WTC11 (cell line): ENCODE measurements around the gene FILIP1L. TPM values are rescaled to one million over a fixed set of nuclear protein-coding genes. Genes with fewer than 3 reads are reported as not detected.

Experiments
- ATAC-seq: fragments of 200-7000 bp; cut with Tn5 transposase; 2 replicates; pipeline ENCODE4 v1.10.0; 2021; ENCODE audit warnings: mild to moderate bottlenecking, moderate library complexity
- CTCF ChIA-PET: fragments of 300-600 bp; sonication (Branson Sonifier 250); formaldehyde crosslinking; loops from one replicate; lab custom pipeline; 2021; ENCODE audit warnings: antibody characterized with exemption; lab: Charles Lee
- POLR2A ChIA-PET: fragments of 350-600 bp; sonication (Branson Sonifier 250); formaldehyde crosslinking; loops from one replicate; lab custom pipeline; 2021; ENCODE audit warnings: antibody characterized with exemption; lab: Charles Lee
- DNase-seq: peaks from one replicate; pipeline ENCODE4 v3.0.0; 2021; ENCODE audit warnings: low spot score
- H3K27ac Mint-ChIP-seq: 2 replicates; pipeline ENCODE4 v1.8.0; 2021; ENCODE audit warnings: mixed read lengths
- H3K27me3 Mint-ChIP-seq: 2 replicates; pipeline ENCODE4 v1.8.0; 2021; ENCODE audit warnings: low read depth, mild to moderate bottlenecking, moderate library complexity, mixed read lengths
- H3K36me3 Mint-ChIP-seq: 2 replicates; pipeline ENCODE4 v1.8.0; 2021; ENCODE audit warnings: mixed read lengths
- H3K4me1 Mint-ChIP-seq: 2 replicates; pipeline ENCODE4 v1.8.0; 2022; ENCODE audit warnings: mixed read lengths
- H3K4me3 Mint-ChIP-seq: 2 replicates; pipeline ENCODE4 v1.8.0; 2021; ENCODE audit warnings: mild to moderate bottlenecking, moderate library complexity, mixed read lengths
- H3K9me3 Mint-ChIP-seq: 2 replicates; pipeline ENCODE4 v1.8.0; 2021; ENCODE audit warnings: mixed read lengths
- GTF2I ChIP-seq: fragments of 250-450 bp; sonication (Bioruptor Pico); conservative IDR thresholded peaks from 2 replicates; pipeline ENCODE4 v1.4.0; 2021; ENCODE audit warnings: mild to moderate bottlenecking
- KAT7 ChIP-seq: sonication (generic); formaldehyde crosslinking; IDR thresholded peaks from 2 replicates; pipeline ENCODE4 v1.8.1; 2023; ENCODE audit warnings: missing genetic modification reagents, mild to moderate bottlenecking, borderline replicate concordance
- NR2C2 ChIP-seq: sonication (generic); formaldehyde crosslinking; IDR thresholded peaks from 2 replicates; pipeline ENCODE4 v1.8.0; 2022; ENCODE audit warnings: mild to moderate bottlenecking, missing genetic modification reagents
- PRRX2 ChIP-seq: fragments of 250-450 bp; sonication (Bioruptor Pico); IDR thresholded peaks from 2 replicates; pipeline ENCODE4 v1.8.0; 2021; ENCODE audit warnings: mild to moderate bottlenecking
- SMAD3 ChIP-seq: sonication (generic); formaldehyde crosslinking; IDR thresholded peaks from 2 replicates; pipeline ENCODE4 v1.8.0; 2022; ENCODE audit warnings: missing genetic modification reagents, mild to moderate bottlenecking, borderline replicate concordance
- ZNF317 ChIP-seq: sonication (generic); formaldehyde crosslinking; IDR thresholded peaks from 2 replicates; pipeline ENCODE4 v1.8.1; 2023; ENCODE audit warnings: low read depth, mild to moderate bottlenecking, moderate library complexity, missing genetic modification reagents, borderline replicate concordance
- total RNA-seq: library from RNA; stranded (reverse); gene quantifications from 3 replicates; pipeline ENCODE4 v1.2.3, GENCODE V29; 2021
- TF ChIP-seq, protein P1 (sequence below): sonication (generic); formaldehyde crosslinking; IDR thresholded peaks from 2 replicates; pipeline ENCODE4 v1.8.1; 2023; ENCODE audit warnings: mild to moderate bottlenecking, missing genetic modification reagents
- TF ChIP-seq, protein P2 (sequence below): fragments of 250-450 bp; sonication (Bioruptor Pico); IDR thresholded peaks from 2 replicates; pipeline ENCODE4 v1.9.0; 2021; ENCODE audit warnings: mild to moderate bottlenecking
- TF ChIP-seq, protein P3 (sequence below): fragments of 250-450 bp; sonication (Bioruptor Pico); IDR thresholded peaks from 2 replicates; pipeline ENCODE4 v2.1.2; 2022; ENCODE audit warnings: mild to moderate bottlenecking, moderate library complexity
- TF ChIP-seq, protein P4 (sequence below): sonication (generic); formaldehyde crosslinking; IDR thresholded peaks from 2 replicates; pipeline ENCODE4 v1.8.1; 2023; ENCODE audit warnings: mild to moderate bottlenecking, missing genetic modification reagents
- TF ChIP-seq, protein P5 (sequence below): sonication (generic); formaldehyde crosslinking; IDR thresholded peaks from 2 replicates; pipeline ENCODE4 v1.8.1; 2022; ENCODE audit warnings: missing genetic modification reagents, borderline replicate concordance
- TF ChIP-seq, protein P6 (sequence below): sonication (generic); formaldehyde crosslinking; IDR thresholded peaks from 2 replicates; pipeline ENCODE4 v1.8.0; 2022; ENCODE audit warnings: mild to moderate bottlenecking, missing genetic modification reagents
- TF ChIP-seq, protein P7 (sequence below): sonication (generic); formaldehyde crosslinking; IDR thresholded peaks from 2 replicates; pipeline ENCODE4 v1.8.1; 2022; ENCODE audit warnings: low read depth, mild to moderate bottlenecking, moderate library complexity, missing genetic modification reagents, borderline replicate concordance

Gene FILIP1L
- total RNA-seq, 1 experiment from 2014 or later = 0.17 TPM

DNA sequence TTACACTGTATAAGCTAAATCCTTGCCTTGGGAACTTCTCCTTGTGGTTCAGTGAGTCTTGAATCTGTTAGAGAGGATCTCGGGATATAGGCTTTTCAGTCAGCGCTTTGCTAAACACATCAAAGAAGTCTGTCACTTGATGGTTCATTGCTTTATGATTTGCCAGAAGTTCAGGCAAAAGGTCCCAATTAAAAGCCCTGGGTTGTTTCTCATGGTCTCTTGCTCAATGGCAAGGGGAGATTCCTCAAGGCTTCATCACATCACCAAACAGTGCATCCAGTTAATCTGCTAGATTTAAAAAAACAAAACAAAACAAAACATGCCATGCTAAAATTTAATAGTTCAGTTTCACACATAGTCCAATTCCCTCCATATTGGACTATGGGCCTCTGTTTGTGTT is 114.8 kb downstream of the FILIP1L start:
- POLR2A ChIA-PET = no interaction called here
- DNase-seq (no peak), ATAC-seq (no peak)
- H3K36me3 Mint-ChIP-seq = peaks cover 19% of the 10 kb centered on the region
- CTCF ChIA-PET = interaction anchor here (0.7 kb wide), 1 partner anchor 10 kb away, joined by 3 read pairs; no protein-coding TSS in a partner anchor
- no peak overlapping the region for H3K27ac Mint-ChIP-seq
- no peak overlapping the region for H3K4me3 Mint-ChIP-seq
- H3K4me1 Mint-ChIP-seq = peaks cover 19% of the 10 kb centered on the region
- no peaks in the 10 kb centered on the region for H3K27me3 Mint-ChIP-seq
- TF ChIP-seq, protein P1, sequence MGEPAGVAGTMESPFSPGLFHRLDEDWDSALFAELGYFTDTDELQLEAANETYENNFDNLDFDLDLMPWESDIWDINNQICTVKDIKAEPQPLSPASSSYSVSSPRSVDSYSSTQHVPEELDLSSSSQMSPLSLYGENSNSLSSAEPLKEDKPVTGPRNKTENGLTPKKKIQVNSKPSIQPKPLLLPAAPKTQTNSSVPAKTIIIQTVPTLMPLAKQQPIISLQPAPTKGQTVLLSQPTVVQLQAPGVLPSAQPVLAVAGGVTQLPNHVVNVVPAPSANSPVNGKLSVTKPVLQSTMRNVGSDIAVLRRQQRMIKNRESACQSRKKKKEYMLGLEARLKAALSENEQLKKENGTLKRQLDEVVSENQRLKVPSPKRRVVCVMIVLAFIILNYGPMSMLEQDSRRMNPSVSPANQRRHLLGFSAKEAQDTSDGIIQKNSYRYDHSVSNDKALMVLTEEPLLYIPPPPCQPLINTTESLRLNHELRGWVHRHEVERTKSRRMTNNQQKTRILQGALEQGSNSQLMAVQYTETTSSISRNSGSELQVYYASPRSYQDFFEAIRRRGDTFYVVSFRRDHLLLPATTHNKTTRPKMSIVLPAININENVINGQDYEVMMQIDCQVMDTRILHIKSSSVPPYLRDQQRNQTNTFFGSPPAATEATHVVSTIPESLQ (CRISPR knock-in tag) = no peak
- TF ChIP-seq, protein P2, sequence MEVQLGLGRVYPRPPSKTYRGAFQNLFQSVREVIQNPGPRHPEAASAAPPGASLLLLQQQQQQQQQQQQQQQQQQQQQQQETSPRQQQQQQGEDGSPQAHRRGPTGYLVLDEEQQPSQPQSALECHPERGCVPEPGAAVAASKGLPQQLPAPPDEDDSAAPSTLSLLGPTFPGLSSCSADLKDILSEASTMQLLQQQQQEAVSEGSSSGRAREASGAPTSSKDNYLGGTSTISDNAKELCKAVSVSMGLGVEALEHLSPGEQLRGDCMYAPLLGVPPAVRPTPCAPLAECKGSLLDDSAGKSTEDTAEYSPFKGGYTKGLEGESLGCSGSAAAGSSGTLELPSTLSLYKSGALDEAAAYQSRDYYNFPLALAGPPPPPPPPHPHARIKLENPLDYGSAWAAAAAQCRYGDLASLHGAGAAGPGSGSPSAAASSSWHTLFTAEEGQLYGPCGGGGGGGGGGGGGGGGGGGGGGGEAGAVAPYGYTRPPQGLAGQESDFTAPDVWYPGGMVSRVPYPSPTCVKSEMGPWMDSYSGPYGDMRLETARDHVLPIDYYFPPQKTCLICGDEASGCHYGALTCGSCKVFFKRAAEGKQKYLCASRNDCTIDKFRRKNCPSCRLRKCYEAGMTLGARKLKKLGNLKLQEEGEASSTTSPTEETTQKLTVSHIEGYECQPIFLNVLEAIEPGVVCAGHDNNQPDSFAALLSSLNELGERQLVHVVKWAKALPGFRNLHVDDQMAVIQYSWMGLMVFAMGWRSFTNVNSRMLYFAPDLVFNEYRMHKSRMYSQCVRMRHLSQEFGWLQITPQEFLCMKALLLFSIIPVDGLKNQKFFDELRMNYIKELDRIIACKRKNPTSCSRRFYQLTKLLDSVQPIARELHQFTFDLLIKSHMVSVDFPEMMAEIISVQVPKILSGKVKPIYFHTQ (CRISPR knock-in tag) = no peak
- TF ChIP-seq, protein P3, sequence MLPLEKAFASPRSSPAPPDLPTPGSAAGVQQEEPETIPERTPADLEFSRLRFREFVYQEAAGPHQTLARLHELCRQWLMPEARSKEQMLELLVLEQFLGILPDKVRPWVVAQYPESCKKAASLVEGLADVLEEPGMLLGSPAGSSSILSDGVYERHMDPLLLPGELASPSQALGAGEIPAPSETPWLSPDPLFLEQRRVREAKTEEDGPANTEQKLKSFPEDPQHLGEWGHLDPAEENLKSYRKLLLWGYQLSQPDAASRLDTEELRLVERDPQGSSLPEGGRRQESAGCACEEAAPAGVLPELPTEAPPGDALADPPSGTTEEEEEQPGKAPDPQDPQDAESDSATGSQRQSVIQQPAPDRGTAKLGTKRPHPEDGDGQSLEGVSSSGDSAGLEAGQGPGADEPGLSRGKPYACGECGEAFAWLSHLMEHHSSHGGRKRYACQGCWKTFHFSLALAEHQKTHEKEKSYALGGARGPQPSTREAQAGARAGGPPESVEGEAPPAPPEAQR (CRISPR knock-in tag) = no peak
- no peak for TF ChIP-seq GTF2I (CRISPR knock-in tag)
- no peak for TF ChIP-seq SMAD3 (CRISPR knock-in tag)
- TF ChIP-seq, protein P4, sequence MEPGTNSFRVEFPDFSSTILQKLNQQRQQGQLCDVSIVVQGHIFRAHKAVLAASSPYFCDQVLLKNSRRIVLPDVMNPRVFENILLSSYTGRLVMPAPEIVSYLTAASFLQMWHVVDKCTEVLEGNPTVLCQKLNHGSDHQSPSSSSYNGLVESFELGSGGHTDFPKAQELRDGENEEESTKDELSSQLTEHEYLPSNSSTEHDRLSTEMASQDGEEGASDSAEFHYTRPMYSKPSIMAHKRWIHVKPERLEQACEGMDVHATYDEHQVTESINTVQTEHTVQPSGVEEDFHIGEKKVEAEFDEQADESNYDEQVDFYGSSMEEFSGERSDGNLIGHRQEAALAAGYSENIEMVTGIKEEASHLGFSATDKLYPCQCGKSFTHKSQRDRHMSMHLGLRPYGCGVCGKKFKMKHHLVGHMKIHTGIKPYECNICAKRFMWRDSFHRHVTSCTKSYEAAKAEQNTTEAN (CRISPR knock-in tag) = no peak
- TF ChIP-seq, protein P5, sequence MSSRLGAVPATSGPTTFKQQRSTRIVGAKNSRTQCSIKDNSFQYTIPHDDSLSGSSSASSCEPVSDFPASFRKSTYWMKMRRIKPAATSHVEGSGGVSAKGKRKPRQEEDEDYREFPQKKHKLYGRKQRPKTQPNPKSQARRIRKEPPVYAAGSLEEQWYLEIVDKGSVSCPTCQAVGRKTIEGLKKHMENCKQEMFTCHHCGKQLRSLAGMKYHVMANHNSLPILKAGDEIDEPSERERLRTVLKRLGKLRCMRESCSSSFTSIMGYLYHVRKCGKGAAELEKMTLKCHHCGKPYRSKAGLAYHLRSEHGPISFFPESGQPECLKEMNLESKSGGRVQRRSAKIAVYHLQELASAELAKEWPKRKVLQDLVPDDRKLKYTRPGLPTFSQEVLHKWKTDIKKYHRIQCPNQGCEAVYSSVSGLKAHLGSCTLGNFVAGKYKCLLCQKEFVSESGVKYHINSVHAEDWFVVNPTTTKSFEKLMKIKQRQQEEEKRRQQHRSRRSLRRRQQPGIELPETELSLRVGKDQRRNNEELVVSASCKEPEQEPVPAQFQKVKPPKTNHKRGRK (CRISPR knock-in tag) = no peak
- TF ChIP-seq, protein P6, sequence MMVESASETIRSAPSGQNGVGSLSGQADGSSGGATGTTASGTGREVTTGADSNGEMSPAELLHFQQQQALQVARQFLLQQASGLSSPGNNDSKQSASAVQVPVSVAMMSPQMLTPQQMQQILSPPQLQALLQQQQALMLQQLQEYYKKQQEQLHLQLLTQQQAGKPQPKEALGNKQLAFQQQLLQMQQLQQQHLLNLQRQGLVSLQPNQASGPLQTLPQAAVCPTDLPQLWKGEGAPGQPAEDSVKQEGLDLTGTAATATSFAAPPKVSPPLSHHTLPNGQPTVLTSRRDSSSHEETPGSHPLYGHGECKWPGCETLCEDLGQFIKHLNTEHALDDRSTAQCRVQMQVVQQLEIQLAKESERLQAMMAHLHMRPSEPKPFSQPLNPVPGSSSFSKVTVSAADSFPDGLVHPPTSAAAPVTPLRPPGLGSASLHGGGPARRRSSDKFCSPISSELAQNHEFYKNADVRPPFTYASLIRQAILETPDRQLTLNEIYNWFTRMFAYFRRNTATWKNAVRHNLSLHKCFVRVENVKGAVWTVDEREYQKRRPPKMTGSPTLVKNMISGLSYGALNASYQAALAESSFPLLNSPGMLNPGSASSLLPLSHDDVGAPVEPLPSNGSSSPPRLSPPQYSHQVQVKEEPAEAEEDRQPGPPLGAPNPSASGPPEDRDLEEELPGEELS = no peak
- TF ChIP-seq ZNF317 = no peak
- TF ChIP-seq KAT7 (CRISPR knock-in tag) = no peak
- no peak for TF ChIP-seq NR2C2 (CRISPR knock-in tag)
- TF ChIP-seq, protein P7, sequence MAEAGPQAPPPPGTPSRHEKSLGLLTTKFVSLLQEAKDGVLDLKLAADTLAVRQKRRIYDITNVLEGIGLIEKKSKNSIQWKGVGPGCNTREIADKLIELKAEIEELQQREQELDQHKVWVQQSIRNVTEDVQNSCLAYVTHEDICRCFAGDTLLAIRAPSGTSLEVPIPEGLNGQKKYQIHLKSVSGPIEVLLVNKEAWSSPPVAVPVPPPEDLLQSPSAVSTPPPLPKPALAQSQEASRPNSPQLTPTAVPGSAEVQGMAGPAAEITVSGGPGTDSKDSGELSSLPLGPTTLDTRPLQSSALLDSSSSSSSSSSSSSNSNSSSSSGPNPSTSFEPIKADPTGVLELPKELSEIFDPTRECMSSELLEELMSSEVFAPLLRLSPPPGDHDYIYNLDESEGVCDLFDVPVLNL (CRISPR knock-in tag) = no peak
- TF ChIP-seq PRRX2 (CRISPR knock-in tag) = no peak
- peaks cover 30% of the 10 kb centered on the region for H3K9me3 Mint-ChIP-seq
